Parathyroid adenoma (tissue), 2 donors: Measurements from ENCODE around the gene ATXN10.

Source experiments
- H2AFZ ChIP-seq: fragments of 300-600 bp; sonication (generic); one replicate; pipeline ENCODE4 v1.7.0; 2017; ENCODE audit warnings: antibody characterized with exemption, mild to moderate bottlenecking
- H3K27ac ChIP-seq: fragments of 300-600 bp; sonication (generic); one replicate; pipeline ENCODE4 v1.7.0; 2017
- H3K27me3 ChIP-seq: fragments of 300-600 bp; sonication (generic); one replicate; pipeline ENCODE4 v1.7.0; 2017; ENCODE audit warnings: low read length; ENCODE audit not compliant: control insufficient read depth, insufficient read depth
- H3K36me3 ChIP-seq: fragments of 300-600 bp; sonication (generic); one replicate; pipeline ENCODE4 v1.7.0; 2017; ENCODE audit warnings: low read length; ENCODE audit not compliant: control insufficient read depth, insufficient read depth
- H3K4me1 ChIP-seq: fragments of 300-600 bp; sonication (generic); one replicate; pipeline ENCODE4 v1.7.0; 2017; ENCODE audit warnings: control low read depth
- H3K4me2 ChIP-seq: fragments of 300-600 bp; sonication (generic); one replicate; pipeline ENCODE4 v1.7.0; 2017; ENCODE audit warnings: low read length
- H3K4me3 ChIP-seq: fragments of 300-600 bp; sonication (generic); one replicate; pipeline ENCODE4 v1.7.0; 2017; ENCODE audit warnings: low read depth, low read length
- H3K79me2 ChIP-seq: fragments of 300-600 bp; sonication (generic); one replicate; pipeline ENCODE4 v1.7.0; 2017; ENCODE audit warnings: control low read depth
- H3K9ac ChIP-seq: fragments of 300-600 bp; sonication (generic); one replicate; pipeline ENCODE4 v1.7.0; 2017; ENCODE audit warnings: mild to moderate bottlenecking
- H3K9me3 ChIP-seq: fragments of 300-600 bp; sonication (generic); one replicate; pipeline ENCODE4 v1.7.0; 2017; ENCODE audit warnings: low read length; ENCODE audit not compliant: control insufficient read depth
- CTCF ChIP-seq: fragments of 300-600 bp; sonication (generic); IDR thresholded peaks from one replicate; pipeline ENCODE4 v1.7.0; 2017; ENCODE audit warnings: antibody characterized with exemption, mild to moderate bottlenecking
- donor health status: primary hyperparathyroidism.

Gene ATXN10

GRCh38 chr22:45877651-45878050 lies 206.0 kb downstream of the ATXN10 start:
- H3K27ac ChIP-seq = no peak overlapping the region
- no peaks in the 10 kb centered on the region for H3K4me1 ChIP-seq
- peaks cover 3% of the 10 kb centered on the region for H3K27me3 ChIP-seq
- no peaks in the 10 kb centered on the region for H3K9me3 ChIP-seq
- no peak overlapping the region for H3K4me2 ChIP-seq
- no peaks in the 10 kb centered on the region for H3K79me2 ChIP-seq
- H2AFZ ChIP-seq = no peak overlapping the region
- H3K36me3 ChIP-seq = peaks cover 4% of the 10 kb centered on the region
- no peak for TF ChIP-seq CTCF
- no peak overlapping the region for H3K4me3 ChIP-seq
- H3K9ac ChIP-seq = no peak overlapping the region

DNA sequence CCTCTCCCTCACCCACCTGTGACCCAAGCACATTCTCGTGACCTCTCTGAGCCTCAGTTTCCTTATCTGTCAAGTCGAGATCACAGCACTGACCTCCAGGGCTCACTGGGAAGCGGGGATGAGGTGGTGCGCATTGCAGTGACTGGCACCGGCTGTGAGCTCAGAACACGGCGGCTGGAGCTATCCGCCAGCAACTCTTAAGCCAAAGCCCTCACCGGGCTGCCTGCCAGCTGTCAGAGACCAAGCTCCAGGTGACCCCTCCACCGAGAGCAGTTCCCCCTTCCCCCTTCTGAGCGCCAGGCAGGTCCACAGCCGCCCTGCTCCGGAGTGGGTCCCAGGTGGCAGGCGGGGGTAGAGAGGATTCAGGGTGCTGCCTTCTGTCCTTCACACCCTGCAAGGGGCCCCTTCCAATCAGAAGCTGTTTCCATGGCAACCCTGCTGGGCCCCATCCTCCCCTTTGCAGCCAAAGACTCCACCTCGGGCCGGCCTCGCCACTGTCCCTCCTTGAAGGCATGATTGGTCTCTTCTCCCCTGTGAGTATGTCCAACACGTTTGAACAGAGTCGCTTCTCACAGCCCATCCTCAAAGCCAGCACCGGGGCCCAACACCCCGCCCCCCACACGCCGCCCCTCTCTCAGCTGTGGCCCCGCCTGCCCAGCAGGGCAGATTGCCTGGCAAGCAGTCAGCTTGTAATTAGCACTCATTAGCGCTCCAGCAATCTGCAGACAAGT lies 206.6 kb downstream of the ATXN10 start:
- H3K36me3 ChIP-seq = peaks cover under 1% of the 10 kb centered on the region
- H3K4me2 ChIP-seq = no peak overlapping the region
- H3K9me3 ChIP-seq = no peaks in the 10 kb centered on the region
- no peak overlapping the region for H2AFZ ChIP-seq
- TF ChIP-seq CTCF = no peak
- H3K4me3 ChIP-seq = no peak overlapping the region
- peaks cover 3% of the 10 kb centered on the region for H3K27me3 ChIP-seq
- H3K27ac ChIP-seq = no peak overlapping the region
- H3K9ac ChIP-seq = no peak overlapping the region
- no peaks in the 10 kb centered on the region for H3K4me1 ChIP-seq
- H3K79me2 ChIP-seq = no peaks in the 10 kb centered on the region

DNA sequence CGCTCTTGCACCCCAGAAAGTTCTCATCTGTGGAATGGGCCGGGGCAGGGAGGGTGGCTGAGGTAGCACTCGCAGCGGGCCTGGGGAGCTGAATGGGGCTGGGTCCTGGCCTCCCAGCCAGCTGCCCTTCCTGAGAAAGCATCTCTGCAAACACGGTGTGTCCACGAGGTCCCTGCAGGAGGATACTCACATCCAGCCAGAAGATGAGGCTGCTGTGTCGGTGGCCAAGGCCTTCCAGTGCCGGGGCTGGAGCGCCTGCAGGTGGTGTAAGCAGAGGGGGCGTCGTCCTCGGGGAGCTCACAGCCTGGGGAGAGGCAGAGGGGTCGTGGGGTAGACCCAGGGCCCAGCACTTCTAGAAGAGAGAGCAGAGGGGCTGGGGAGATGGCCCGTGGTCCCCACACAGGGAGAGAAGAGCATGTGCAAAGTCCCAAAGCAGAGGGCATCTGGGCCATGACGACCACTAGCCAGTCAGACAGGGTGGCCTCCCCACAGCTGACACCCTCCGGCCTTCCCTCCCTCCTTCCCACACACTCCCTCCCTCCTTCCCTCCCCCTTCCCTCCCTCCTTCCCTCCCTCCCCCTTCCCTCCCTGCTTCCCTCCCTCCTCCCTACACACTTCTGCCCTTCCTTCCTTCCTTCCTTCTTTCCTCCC lies 207.4 kb downstream of the ATXN10 start:
- H3K4me1 ChIP-seq = no peaks in the 10 kb centered on the region
- no peak overlapping the region for H3K4me3 ChIP-seq
- H2AFZ ChIP-seq = no peak overlapping the region
- H3K9ac ChIP-seq = no peak overlapping the region
- no peaks in the 10 kb centered on the region for H3K36me3 ChIP-seq
- H3K79me2 ChIP-seq = no peaks in the 10 kb centered on the region
- H3K27ac ChIP-seq = no peak overlapping the region
- peaks cover 3% of the 10 kb centered on the region for H3K27me3 ChIP-seq
- H3K4me2 ChIP-seq = no peak overlapping the region
- no peak for TF ChIP-seq CTCF
- no peaks in the 10 kb centered on the region for H3K9me3 ChIP-seq

DNA sequence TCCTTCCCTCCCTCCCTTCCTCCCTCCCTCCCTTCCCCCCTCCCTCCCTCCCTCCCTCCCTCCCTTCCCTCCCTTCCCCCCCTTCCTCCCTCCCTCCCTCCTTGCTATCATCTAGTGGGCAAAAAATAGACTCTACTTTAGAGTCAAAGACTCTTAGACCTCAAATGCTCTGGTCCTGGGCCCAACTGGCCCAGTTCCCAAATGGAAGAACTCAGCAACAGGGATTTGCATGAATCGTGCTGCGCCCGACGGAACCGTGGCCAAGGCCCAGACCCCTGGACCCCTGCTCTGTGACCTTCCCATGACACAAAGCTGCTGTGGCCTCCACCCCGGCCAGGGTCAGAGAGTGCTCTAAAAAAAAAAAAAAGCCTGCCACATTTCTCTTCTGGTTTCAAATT lies 207.9 kb downstream of the ATXN10 start:
- Histone ChIP-seq H2AFZ (no peak overlapping the region), H3K4me2 (no peak overlapping the region), H3K27ac (no peak overlapping the region), H3K9ac (no peak overlapping the region), H3K27me3 (peaks cover 3% of the 10 kb centered on the region), H3K79me2 (no peaks in the 10 kb centered on the region), H3K9me3 (no peaks in the 10 kb centered on the region), H3K4me3 (no peak overlapping the region), H3K4me1 (no peaks in the 10 kb centered on the region), H3K36me3 (no peaks in the 10 kb centered on the region)
- TF ChIP-seq CTCF = no peak
